Heart right ventricle (tissue), 16 donors: ENCODE measurements around the gene CAMKMT. TPM values are rescaled to one million over a fixed set of nuclear protein-coding genes. Genes with fewer than 3 reads are reported as not detected.

Experiments used
- ATAC-seq, 8 donors: fragments of 200-7000 bp; cut with Tn5 transposase; one replicate each; pipeline ENCODE4 v1.9.1; 2020; ENCODE audit warnings: mild to moderate bottlenecking in 8 of 8, moderate library complexity in 8 of 8, moderate number of reproducible peaks in 1 of 8
- DNase-seq, 2 donors: peaks; one replicate each; pipeline ENCODE4 v3.0.0-alpha.2; 2020
- H3K27ac ChIP-seq, 10 donors: fragments of 200-600 bp; sonication (generic) in 2 of 10; one replicate each; pipeline versions ENCODE4 v1.5.0 to v1.8.0; 2020 to 2022; ENCODE audit warnings: mild to moderate bottlenecking in 3 of 10
- H3K27me3 ChIP-seq, 7 donors: fragments of 200-600 bp; one replicate each; pipeline ENCODE4 v1.8.0; 2021 to 2022; ENCODE audit warnings: mild to moderate bottlenecking in 2 of 7
- H3K36me3 ChIP-seq, 9 donors: fragments of 200-600 bp; sonication (generic) in 1 of 9; one replicate each; pipeline versions ENCODE4 v1.5.0 to v1.8.0; 2020 to 2022; ENCODE audit warnings: mild to moderate bottlenecking in 2 of 9
- H3K4me1 ChIP-seq, 9 donors: fragments of 200-600 bp; sonication (generic) in 1 of 9; one replicate each; pipeline versions ENCODE4 v1.5.0 to v1.8.0; 2020 to 2022; ENCODE audit warnings: mild to moderate bottlenecking in 4 of 9
- H3K4me3 ChIP-seq, 10 donors: fragments of 200-600 bp; sonication (generic) in 2 of 10; one replicate each; pipeline versions ENCODE4 v1.5.0 to v1.8.0; 2020 to 2022; ENCODE audit warnings: mild to moderate bottlenecking in 7 of 10, moderate library complexity in 2 of 10
- H3K9me3 ChIP-seq, 11 donors: fragments of 200-600 bp in 10 of 11; sonication (generic) in 2 of 11; one replicate each; pipeline versions ENCODE4 v1.5.0 to v1.8.0; 2013 to 2022; ENCODE audit warnings: mild to moderate bottlenecking in 2 of 11, control low read depth in 1 of 11, moderate library complexity in 1 of 11
- CTCF ChIP-seq, 9 donors: fragments of 200-600 bp; sonication (generic) in 2 of 9; IDR thresholded peaks; one replicate each; pipeline versions ENCODE4 v1.5.0 to v1.8.0; 2021 to 2022; ENCODE audit warnings: antibody characterized with exemption in 9 of 9, mild to moderate bottlenecking in 5 of 9, moderate library complexity in 1 of 9
- WGBS, 2 donors: extraction: QIAGEN DNeasy Blood & Tissue Kit; methylation state at CpG; one replicate each; pipeline ENCODE4 v1.1.7; 2013; ENCODE audit warnings: inconsistent platforms in 1 of 2; 5-methylcytosine and 5-hydroxymethylcytosine counted together
- intact Hi-C, 10 donors: fragments of 100-400 bp; cut with DNase I; formaldehyde crosslinking; loops; one replicate each; pipeline versions ENCODE4 v1.11.1 to v1.14.2; 2022
- polyA plus RNA-seq, 2 donors: library from polyadenylated mRNA; stranded (reverse); fragments of 200-250 nt; gene quantifications; one replicate each; pipeline ENCODE4 v1.2.3, GENCODE V29; 2013
- total RNA-seq, 10 donors: library from RNA; stranded (reverse); fragmentation: NEBNext Ultra II Directional in 3 of 10; extraction: Animal tissue kit (Norgen Biotek cat#: 25700) in 3 of 10; gene quantifications; one replicate each; pipeline versions ENCODE4 v1.2.1 to v1.2.4, GENCODE V29; 2021 to 2023
- donor health status: Arrhythmogenic right ventricular cardiomyopathy.
- donor health status: ischemic (EF 13 %, LVEDD 7.1; RV severe dilation, severe dysfunction).
- donor health status: healthy with polysubstance abuse.
- donor health status: DM: no; HTN: yes; CAD: no.
- donor health status: DM: no; HTN: no; CAD: no.
- donor health status: ischemic (EF 25% LVEDD 6.9; RV normal size, moderate dysfunction).
- donor health status: ischemic (EF 25% LVEDD 5.7; RV mildly dilated, moderate dysfunction).
- donor health status: healthy.
- donor health status: DM: yes; HTN: yes; CAD: no.
- donor health status: Ischemic cardiomyopathy.
- donor health status: ischemic (EF 35%, LVEDD 5.7; RV mildly dilated, moderate dysfunction).
- donor health status: nonischemic (EF 11% LVEDD 7.7; RV severe dilation, severe dysfunction).
- donor health status: DM: yes; HTN: yes; CAD: no.
- donor health status: PGD.
- donor health status: ischemic (EF 29% LVEDD 5.4; RV normal size, mild dysfunction).
- donor health status: nonischemic (EF 23%, LVEDD 6.1; RV moderate dilation, normal function).

CAMKMT gene
- total and polyA plus RNA-seq, 12 donors = 4.1 to 6.4 (median 4.8) TPM

DNA sequence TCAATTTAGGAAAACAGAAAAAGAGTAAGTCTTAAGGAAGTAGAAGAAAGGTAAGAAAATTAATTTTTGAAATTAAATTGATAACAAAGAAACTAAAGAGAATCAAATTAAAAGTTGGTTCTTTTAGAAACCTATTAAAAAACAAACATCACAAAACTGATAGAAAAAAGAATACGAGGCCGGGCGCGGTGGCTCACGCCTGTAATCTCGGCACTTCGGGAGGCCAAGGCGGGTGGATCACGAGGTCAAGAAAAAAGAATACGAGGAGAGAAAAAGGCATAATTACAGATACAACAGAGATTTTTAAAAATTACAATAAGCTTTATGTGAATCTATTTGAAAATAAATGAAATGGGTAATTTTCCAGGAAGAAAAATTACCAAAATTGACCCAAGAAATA, 12.2 kb upstream of the CAMKMT start:
- WGBS, 2 donors = 98 to 99% methylated on average over 10 of the region's 10 CpGs
- intact Hi-C loops = loop anchor here in 4 of 10 donors (10.0 kb wide), 2 partner anchors 105 to 265 kb away; no protein-coding TSS in a partner anchor
- H3K27ac ChIP-seq = no peak overlapping the region

GRCh38 chr2:44351088-44351487, 10.7 kb upstream of the CAMKMT start:
- Histone ChIP-seq H3K36me3 (peaks cover 0 to 21% (median 0%) of the 10 kb centered on the region in 9 donors), H3K27ac (peak overlapping the region in 3 of 10 donors; percentile 1 to 17 (median 12)), H3K9me3 (no peaks in the 10 kb centered on the region), H3K4me1 (peaks cover 2 to 61% (median 39%) of the 10 kb centered on the region in 9 donors), H3K4me3 (no peak overlapping the region), H3K27me3 (no peaks in the 10 kb centered on the region)
- no peak for TF ChIP-seq CTCF (IDR thresholded peaks at IDR 0.05)
- ATAC-seq (peak in 6 of 8 donors; percentile 30 to 67 (median 60)), DNase-seq (no peak)
- intact Hi-C loops = loop anchor here in 1 of 10 donors (10.0 kb wide), 1 partner anchor 266 kb away; no protein-coding TSS in a partner anchor
- WGBS, 2 donors = 62 to 79% methylated on average over 4 of the region's 4 CpGs

More for the DNA sequence above, 12.2 kb upstream of the CAMKMT start:
- Histone ChIP-seq H3K27me3 (no peaks in the 10 kb centered on the region), H3K4me1 (peaks cover 2 to 52% (median 39%) of the 10 kb centered on the region in 9 donors), H3K9me3 (no peaks in the 10 kb centered on the region), H3K36me3 (peaks cover 0 to 28% (median 5%) of the 10 kb centered on the region in 9 donors), H3K4me3 (no peak overlapping the region)
- DNase-seq = no peak
- no peak for ATAC-seq
- TF ChIP-seq CTCF (IDR thresholded peaks at IDR 0.05) = no peak

- Histone ChIP-seq H3K36me3 (peaks cover 0 to 20% (median 0%) of the 10 kb centered on the region in 9 donors), H3K9me3 (no peaks in the 10 kb centered on the region), H3K4me1 (peaks cover 2 to 61% (median 42%) of the 10 kb centered on the region in 9 donors), H3K4me3 (no peak overlapping the region), H3K27ac (peak overlapping the region in 2 of 10 donors; percentile 1 to 12), H3K27me3 (no peaks in the 10 kb centered on the region)
- ATAC-seq (peak in 1 of 8 donors; percentile 54), DNase-seq (no peak)
- intact Hi-C loops = loop anchor here in 1 of 10 donors (10.0 kb wide), 1 partner anchor 267 kb away; no protein-coding TSS in a partner anchor
- no peak for TF ChIP-seq CTCF (IDR thresholded peaks at IDR 0.05)
- 75 to 77% methylated on average over 2 of the region's 2 CpGs for WGBS, 2 donors
These were observed 10.1 kb upstream of the CAMKMT start for GRCh38 chr2:44351676-44352075.

- H3K9me3 ChIP-seq = no peaks in the 10 kb centered on the region
- no peak for TF ChIP-seq CTCF (IDR thresholded peaks at IDR 0.05)
- H3K27me3 ChIP-seq = no peaks in the 10 kb centered on the region
- H3K27ac ChIP-seq = no peak overlapping the region
- peaks cover 0 to 14% (median 0%) of the 10 kb centered on the region in 9 donors for H3K36me3 ChIP-seq
- no peak for DNase-seq
- no peak overlapping the region for H3K4me3 ChIP-seq
- no peak for ATAC-seq
- intact Hi-C loops = loop anchor here in 1 of 10 donors (10.0 kb wide), 1 partner anchor 268 kb away; no protein-coding TSS in a partner anchor
- 97 to 98% methylated on average over 1 of the region's 1 CpG for WGBS, 2 donors
- peaks cover 2 to 62% (median 41%) of the 10 kb centered on the region in 9 donors for H3K4me1 ChIP-seq
These were observed 9.2 kb upstream of the CAMKMT start for GRCh38 chr2:44352510-44352909.
